ENCODE results near the gene TRIM4. TPM values are rescaled to one million over a fixed set of nuclear protein-coding genes. Genes with fewer than 3 reads are reported as not detected.

Gene TRIM4
- total RNA-seq, 2 experiments from 2014 or later = 28.9 to 29.5 TPM

GRCh38 chr7:99860281-99861127 is 58.8 kb downstream of the TRIM4 start:
- H3K9me3 Mint-ChIP-seq = no peaks in the 10 kb centered on the region
- no peak overlapping the region for H3K27ac Mint-ChIP-seq
- H3K36me3 Mint-ChIP-seq (ENCODE audit: low read depth) = no peaks in the 10 kb centered on the region
- H3K4me3 Mint-ChIP-seq = no peak overlapping the region
- peaks cover 26% of the 10 kb centered on the region for H3K27me3 Mint-ChIP-seq
- ChIA-PET CTCF (no interaction called here), POLR2A (no interaction called here)
- DNase-seq = no peak
- no peaks in the 10 kb centered on the region for H3K4me1 Mint-ChIP-seq

GRCh38 chr7:99855236-99855635 is 64.1 kb downstream of the TRIM4 start:
- Mint-ChIP-seq H3K9me3 (no peaks in the 10 kb centered on the region), H3K36me3 (ENCODE audit: low read depth) (no peaks in the 10 kb centered on the region), H3K4me1 (no peaks in the 10 kb centered on the region), H3K4me3 (no peak overlapping the region), H3K27me3 (peaks cover 8% of the 10 kb centered on the region), H3K27ac (no peak overlapping the region)
- ChIA-PET POLR2A (no interaction called here), CTCF (no interaction called here)
- no peak for DNase-seq

GRCh38 chr7:99848420-99849216 is 70.7 kb downstream of the TRIM4 start:
- ChIA-PET POLR2A (no interaction called here), CTCF (no interaction called here)
- Mint-ChIP-seq H3K27me3 (peaks cover 9% of the 10 kb centered on the region), H3K9me3 (no peaks in the 10 kb centered on the region), H3K4me1 (no peaks in the 10 kb centered on the region), H3K4me3 (no peak overlapping the region), H3K27ac (no peak overlapping the region), H3K36me3 (ENCODE audit: low read depth) (no peaks in the 10 kb centered on the region)
- no peak for DNase-seq

GRCh38 chr7:99844328-99844727 is 75.0 kb downstream of the TRIM4 start:
- Mint-ChIP-seq H3K36me3 (ENCODE audit: low read depth) (no peaks in the 10 kb centered on the region), H3K27ac (no peak overlapping the region), H3K4me3 (no peak overlapping the region), H3K4me1 (no peaks in the 10 kb centered on the region), H3K27me3 (peaks cover 20% of the 10 kb centered on the region), H3K9me3 (no peaks in the 10 kb centered on the region)
- ChIA-PET CTCF (no interaction called here), POLR2A (no interaction called here)
- no peak for DNase-seq

GRCh38 chr7:99843808-99844207 is 75.5 kb downstream of the TRIM4 start:
- H3K4me1 Mint-ChIP-seq = no peaks in the 10 kb centered on the region
- ChIA-PET CTCF (no interaction called here), POLR2A (no interaction called here)
- H3K4me3 Mint-ChIP-seq = no peak overlapping the region
- peaks cover 20% of the 10 kb centered on the region for H3K27me3 Mint-ChIP-seq
- no peak overlapping the region for H3K27ac Mint-ChIP-seq
- H3K9me3 Mint-ChIP-seq = no peaks in the 10 kb centered on the region
- DNase-seq = no peak
- no peaks in the 10 kb centered on the region for H3K36me3 Mint-ChIP-seq (ENCODE audit: low read depth)

- no peaks in the 10 kb centered on the region for H3K9me3 Mint-ChIP-seq
- H3K27ac Mint-ChIP-seq = no peak overlapping the region
- H3K36me3 Mint-ChIP-seq (ENCODE audit: low read depth) = no peaks in the 10 kb centered on the region
- peaks cover 17% of the 10 kb centered on the region for H3K27me3 Mint-ChIP-seq
- no peaks in the 10 kb centered on the region for H3K4me1 Mint-ChIP-seq
- ChIA-PET CTCF (no interaction called here), POLR2A (no interaction called here)
- no peak for DNase-seq
- H3K4me3 Mint-ChIP-seq = no peak overlapping the region
These were observed 76.4 kb downstream of the TRIM4 start for GRCh38 chr7:99842926-99843325.

Other genes with a start within 250 kb of the TRIM4 start
- not detected for gene CYP3A5, start 239.5 kb downstream of the TRIM4 start, total RNA-seq
- not detected for gene CYP3A7, start 184.3 kb downstream of the TRIM4 start, total RNA-seq
- not detected for gene CYP3A4, start 135.3 kb downstream of the TRIM4 start, total RNA-seq
- not detected for gene CYP3A43, start 91.5 kb downstream of the TRIM4 start, total RNA-seq
- gene OR2AE1, start 42.5 kb downstream of the TRIM4 start, total RNA-seq = not detected
- not detected for gene GJC3, start 10.1 kb upstream of the TRIM4 start, total RNA-seq
- gene AZGP1, start 56.5 kb upstream of the TRIM4 start, total RNA-seq = not detected
- 10 to 100 TPM; 63.1 to 65.5 TPM for gene ZKSCAN1, start 96.1 kb upstream of the TRIM4 start, total RNA-seq
- gene ZSCAN21, start 130.2 kb upstream of the TRIM4 start, total RNA-seq = 1 to 10 TPM; 6.9 TPM
- gene ZNF3, start 162.2 kb upstream of the TRIM4 start, total RNA-seq = 10 to 100 TPM; 21.1 to 22.1 TPM
- 10 to 100 TPM; 81.7 to 86.3 TPM for gene COPS6, start 169.4 kb upstream of the TRIM4 start, total RNA-seq
- gene MCM7, start 181.9 kb upstream of the TRIM4 start, total RNA-seq = 100 to 1,000 TPM; 266 to 273 TPM
- gene AP4M1, start 182.1 kb upstream of the TRIM4 start, total RNA-seq = 10 to 100 TPM; 10.6 to 15.2 TPM
- 10 to 100 TPM; 54.6 to 56.5 TPM for gene TAF6, start 199.8 kb upstream of the TRIM4 start, total RNA-seq
- gene CNPY4, start 200.1 kb upstream of the TRIM4 start, total RNA-seq = 10 to 100 TPM; 31.3 to 32.5 TPM
- gene MBLAC1, start 207.4 kb upstream of the TRIM4 start, total RNA-seq = 1 to 10 TPM; 3.4 to 4.1 TPM
- 100 to 1,000 TPM; 164 to 167 TPM for gene LAMTOR4, start 229.4 kb upstream of the TRIM4 start, total RNA-seq
- 10 to 100 TPM; 37.8 to 41.2 TPM for gene TRAPPC14, start 239.2 kb upstream of the TRIM4 start, total RNA-seq
- 1 to 10 TPM; 2.4 to 2.7 TPM for gene GAL3ST4, start 249.1 kb upstream of the TRIM4 start, total RNA-seq

Data from activated CD4-positive, alpha-beta memory T cell treated with anti-CD3 and anti-CD28 coated beads, Interleukin-2, amount 10 ng/mL, durations not matched to agents 7 days and 5 days (primary cell).